ENCODE results near the gene INSR. TPM values are rescaled to one million over a fixed set of nuclear protein-coding genes. Genes with fewer than 3 reads are reported as not detected.

INSR gene
- total and polyA plus RNA-seq, 2 of the 8 experiments (the other 6 are each of a cell fraction or from before 2014, with no cell fraction given) = 13.1 to 48.7 TPM

GRCh38 chr19:7125221-7125620, 169.0 kb downstream of the INSR start (continued):
- no peak for TF ChIP-seq ASH2L (IDR thresholded peaks at IDR 0.05; ENCODE audit: low read length)
- no peak for TF ChIP-seq RBBP5 (IDR thresholded peaks at IDR 0.05; ENCODE audit: borderline replicate concordance, low read depth, low read length)
- TF ChIP-seq USF2 (IDR thresholded peaks at IDR 0.05; ENCODE audit: low read length) = no peak
- TF ChIP-seq CTBP2 (IDR thresholded peaks at IDR 0.05; ENCODE audit: borderline replicate concordance, insufficient read depth, insufficient read length, low read length) = no peak
- TF ChIP-seq JUN (IDR thresholded peaks at IDR 0.05; ENCODE audit: low read depth, low read length) = no peak

All from H1 (cell line).